Measurements from ENCODE around the gene CYB5A.

GRCh38 chr18:74274700-74275099 lies 17.1 kb downstream of the CYB5A start:
- TF ChIP-seq CTCF (tag by site-specific recombination; IDR thresholded peaks at IDR 0.05) (no peak), ZBTB21 (tag by site-specific recombination; IDR thresholded peaks at IDR 0.05) (no peak), ATF2 (tag by site-specific recombination; IDR thresholded peaks at IDR 0.05; ENCODE audit: low read depth) (no peak), PRDM1 (tag by site-specific recombination; IDR thresholded peaks at IDR 0.05) (no peak), ZNF529 (tag by site-specific recombination; IDR thresholded peaks at IDR 0.05; ENCODE audit: insufficient replicate concordance) (no peak), ZNF473 (tag by site-specific recombination; IDR thresholded peaks at IDR 0.05) (no peak), ZFP37 (tag by site-specific recombination; IDR thresholded peaks at IDR 0.05) (no peak)
- TF ChIP-seq, protein P1, sequence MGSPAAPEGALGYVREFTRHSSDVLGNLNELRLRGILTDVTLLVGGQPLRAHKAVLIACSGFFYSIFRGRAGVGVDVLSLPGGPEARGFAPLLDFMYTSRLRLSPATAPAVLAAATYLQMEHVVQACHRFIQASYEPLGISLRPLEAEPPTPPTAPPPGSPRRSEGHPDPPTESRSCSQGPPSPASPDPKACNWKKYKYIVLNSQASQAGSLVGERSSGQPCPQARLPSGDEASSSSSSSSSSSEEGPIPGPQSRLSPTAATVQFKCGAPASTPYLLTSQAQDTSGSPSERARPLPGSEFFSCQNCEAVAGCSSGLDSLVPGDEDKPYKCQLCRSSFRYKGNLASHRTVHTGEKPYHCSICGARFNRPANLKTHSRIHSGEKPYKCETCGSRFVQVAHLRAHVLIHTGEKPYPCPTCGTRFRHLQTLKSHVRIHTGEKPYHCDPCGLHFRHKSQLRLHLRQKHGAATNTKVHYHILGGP (tag by site-specific recombination; IDR thresholded peaks at IDR 0.05): no peak

Data from HEK293 (cell line).